ENCODE measurements around the gene ITGA2B. TPM values are rescaled to one million over a fixed set of nuclear protein-coding genes. Genes with fewer than 3 reads are reported as not detected.

ITGA2B gene
- total RNA-seq: 0.28 TPM in 2 replicates

DNA sequence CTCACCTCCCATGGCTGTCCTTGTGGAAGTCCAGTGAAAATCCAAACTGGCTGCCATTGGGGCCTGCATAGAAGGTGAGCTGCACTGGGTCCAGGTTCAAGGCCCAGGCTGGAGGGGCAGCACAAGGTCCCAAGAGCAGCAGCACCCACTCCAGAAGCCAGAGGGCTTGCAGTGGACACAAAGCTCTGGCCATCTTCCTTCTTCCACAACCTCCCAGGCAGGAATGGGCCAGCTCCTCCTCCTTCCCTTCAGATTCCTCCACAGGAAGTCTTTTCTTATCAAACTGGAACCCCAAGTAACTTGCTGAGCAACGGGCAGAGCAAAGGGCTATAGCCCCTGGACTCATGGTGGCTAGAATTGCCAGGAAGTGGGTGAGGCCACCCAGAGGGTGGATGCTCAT is at the start of gene ITGA2B:
ITGA2B (minus strand) TSS at position 369 of the 400 bp plus-strand sequence; CDS start at position 193, 176 bp downstream.

DNA sequence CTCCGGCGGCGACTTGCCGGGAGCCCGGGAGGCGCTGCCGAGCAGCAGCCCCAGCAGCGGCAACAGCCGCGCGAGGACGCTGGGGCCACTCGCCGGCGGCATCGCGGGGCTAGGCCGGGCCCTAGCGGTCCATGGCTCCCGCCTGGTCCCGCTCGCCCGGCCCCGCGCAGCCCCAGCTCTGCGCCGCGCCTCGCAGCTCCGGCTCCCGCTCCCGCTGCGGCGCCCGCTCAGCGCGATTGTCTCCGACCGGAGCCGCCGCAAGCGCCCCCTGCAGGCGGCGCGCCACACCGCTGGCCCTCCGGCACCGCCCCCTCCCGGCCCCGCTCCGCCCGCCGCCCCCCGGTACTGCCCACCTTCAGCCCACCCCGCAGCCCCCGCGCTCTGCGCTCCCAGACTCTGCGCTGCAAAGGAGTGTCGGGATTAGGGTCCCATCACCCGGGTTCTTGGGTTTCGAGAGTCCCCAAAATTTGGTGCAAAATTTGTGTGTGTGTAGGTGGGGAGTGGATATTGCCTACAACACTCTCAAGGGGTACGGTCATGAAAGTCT is 25.8 kb downstream of the ITGA2B start, which contains the start of gene FAM171A2:
FAM171A2 (minus strand) TSS at position 241 of the 547 bp plus-strand sequence; CDS start at position 102, 139 bp downstream.

DNA sequence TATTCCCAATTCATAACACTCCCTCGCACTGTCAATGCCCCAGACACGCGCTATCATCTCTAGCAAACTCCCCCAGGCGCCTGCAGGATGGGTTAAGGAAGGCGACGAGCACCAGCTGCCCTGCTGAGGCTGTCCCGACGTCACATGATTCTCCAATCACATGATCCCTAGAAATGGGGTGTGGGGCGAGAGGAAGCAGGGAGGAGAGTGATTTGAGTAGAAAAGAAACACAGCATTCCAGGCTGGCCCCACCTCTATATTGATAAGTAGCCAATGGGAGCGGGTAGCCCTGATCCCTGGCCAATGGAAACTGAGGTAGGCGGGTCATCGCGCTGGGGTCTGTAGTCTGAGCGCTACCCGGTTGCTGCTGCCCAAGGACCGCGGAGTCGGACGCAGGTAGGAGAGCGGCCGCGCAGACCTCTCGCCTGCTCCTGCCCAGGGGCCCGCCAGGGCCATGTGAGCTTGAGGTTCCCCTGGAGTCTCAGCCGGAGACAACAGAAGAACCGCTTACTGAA is 44.5 kb downstream of the ITGA2B start, which contains the start of gene GRN:
GRN (plus strand) TSS at position 364 of the 515 bp plus-strand sequence. CDS start 3,863 bp downstream, outside the sequence.

DNA sequence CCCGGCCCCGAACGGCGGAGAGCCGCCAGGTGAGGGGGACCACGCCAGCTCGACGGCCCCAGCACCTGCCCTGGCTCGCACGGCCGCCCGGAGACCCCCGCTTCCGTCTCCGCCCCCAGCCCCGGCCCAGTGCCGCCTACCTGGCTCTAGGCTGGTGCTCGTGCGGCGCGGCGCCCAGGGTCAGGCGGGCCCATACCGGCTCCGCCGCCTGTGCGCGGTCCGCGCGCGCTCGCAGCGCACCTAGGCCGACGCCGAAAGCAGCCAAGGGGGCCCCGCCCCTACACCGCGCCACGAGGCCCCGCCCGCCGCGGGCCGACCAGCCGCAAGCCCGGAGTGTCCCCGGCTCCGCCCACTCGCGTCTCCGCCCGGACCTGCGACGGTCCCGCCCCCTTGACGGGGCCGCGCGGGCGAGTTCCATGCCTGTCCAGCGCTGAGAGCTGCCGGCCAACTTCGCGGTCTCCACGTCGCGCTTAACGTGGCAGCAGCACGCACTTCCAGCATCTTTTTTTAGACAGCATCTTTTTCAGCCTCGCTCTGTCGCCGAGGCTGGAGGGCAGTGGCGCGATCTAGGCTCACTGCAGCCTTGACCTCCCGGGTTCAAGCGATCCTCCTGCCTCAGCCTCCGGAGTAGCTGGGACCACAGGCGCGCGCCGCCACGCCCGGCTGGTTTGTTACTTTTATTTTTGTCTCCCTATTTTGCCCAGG is 64.7 kb downstream of the ITGA2B start, which contains the start of gene SLC25A39:
SLC25A39 (minus strand) TSS at position 253 of the 705 bp plus-strand sequence. CDS start 1,261 bp downstream, outside the sequence.

Other genes starting within 250 kb of the ITGA2B start
- 0.74 and 1.3 TPM in 2 replicates for gene HROB, start 247.7 kb downstream of the ITGA2B start, total RNA-seq
- under 0.01 and 0.09 TPM in 2 replicates for gene ASB16, start 218.9 kb downstream of the ITGA2B start, total RNA-seq
- gene TMUB2, start 202.7 kb downstream of the ITGA2B start, total RNA-seq: 24.7 and 32.9 TPM in 2 replicates
- 25.9 and 31.5 TPM in 2 replicates for gene ATXN7L3, start 189.8 kb downstream of the ITGA2B start, total RNA-seq
- 42.1 and 56.9 TPM in 2 replicates for gene UBTF, start 170.0 kb downstream of the ITGA2B start, total RNA-seq
- not detected in 2 replicates for gene SLC4A1, start 121.5 kb downstream of the ITGA2B start, total RNA-seq
- 0.18 and 0.43 TPM in 2 replicates for gene RUNDC3A, start 81.0 kb downstream of the ITGA2B start, total RNA-seq
- 44.5 and 56.5 TPM in 2 replicates for gene SLC25A39, start 64.8 kb downstream of the ITGA2B start, total RNA-seq
- gene GRN, start 44.3 kb downstream of the ITGA2B start, total RNA-seq: 192 and 319 TPM in 2 replicates
- gene FAM171A2, start 25.8 kb downstream of the ITGA2B start, total RNA-seq: 2.3 and 4.2 TPM in 2 replicates
- gene GPATCH8, start 113.8 kb upstream of the ITGA2B start, total RNA-seq: 11.8 and 12.7 TPM in 2 replicates
- 7.7 and 10.0 TPM in 2 replicates for gene FZD2, start 167.8 kb upstream of the ITGA2B start, total RNA-seq

Data from smooth muscle cell of bladder (primary cell).